Keratinocyte (primary cell): ENCODE measurements around the gene VRK2. TPM values are rescaled to one million over a fixed set of nuclear protein-coding genes. Genes with fewer than 3 reads are reported as not detected.

ENCODE experiments used
- DNase-seq: peaks from one replicate; pipeline ENCODE4 v3.0.0-alpha.2; 2011; ENCODE audit warnings: low read depth, missing footprints, low spot score
- FAIRE-seq: peaks from 2 replicates; lab custom pipeline; 2011; peaks lifted over from hg19 to GRCh38; lab: Jason Lieb, UNC
- H2AFZ ChIP-seq: 2 replicates; pipeline ENCODE4 v1.6.0; 2012; ENCODE audit warnings: low read length, control low read depth, inconsistent platforms; ENCODE audit not compliant: control insufficient read depth
- H3K27ac ChIP-seq: 2 replicates; pipeline ENCODE4 v1.5.1; 2011; ENCODE audit warnings: low read length; ENCODE audit not compliant: control insufficient read depth, insufficient read depth
- H3K27me3 ChIP-seq: 3 replicates; pipeline ENCODE4 v1.6.0; 2011; ENCODE audit warnings: low read length; ENCODE audit not compliant: control insufficient read depth, insufficient read depth; ENCODE audit errors: extremely low read depth
- H3K36me3 ChIP-seq, 2 experiments: 2 replicates in 1 of 2; 3 replicates in 1 of 2; pipeline ENCODE4 v1.5.1; 2011; ENCODE audit warnings: low read length in 2 of 2, mild to moderate bottlenecking in 1 of 2; ENCODE audit not compliant: control insufficient read depth in 2 of 2, insufficient read depth in 2 of 2; ENCODE audit errors: extremely low read depth in 1 of 2
- H3K4me1 ChIP-seq: 3 replicates; pipeline ENCODE4 v1.5.1; 2011; ENCODE audit warnings: low read length; ENCODE audit not compliant: control insufficient read depth, insufficient read depth; ENCODE audit errors: extremely low read depth
- H3K4me2 ChIP-seq: 3 replicates; pipeline ENCODE4 v1.6.0; 2011; ENCODE audit warnings: low read depth, low read length; ENCODE audit not compliant: control insufficient read depth, insufficient read depth; ENCODE audit errors: extremely low read depth
- H3K4me3 ChIP-seq, 3 experiments: fragments of 200-600 bp in 1 of 3; sonication (generic) in 1 of 3; 2 replicates in 2 of 3; 3 replicates in 1 of 3; pipeline ENCODE4 v1.5.1; 2011 to 2016; ENCODE audit warnings: low read length in 3 of 3, mild to moderate bottlenecking in 3 of 3, control low read depth in 2 of 3, inconsistent platforms in 1 of 3, low read depth in 1 of 3, mixed read lengths in 1 of 3, mixed run types in 1 of 3, moderate library complexity in 1 of 3; ENCODE audit not compliant: control insufficient read depth in 2 of 3, insufficient read depth in 2 of 3; ENCODE audit errors: extremely low read depth in 1 of 3
- H3K79me2 ChIP-seq: 2 replicates; pipeline ENCODE4 v1.6.0; 2012; ENCODE audit warnings: low read length; ENCODE audit not compliant: control insufficient read depth, insufficient read depth
- H3K9ac ChIP-seq: 3 replicates; pipeline ENCODE4 v1.6.0; 2011; ENCODE audit warnings: low read length; ENCODE audit not compliant: control insufficient read depth, insufficient read depth; ENCODE audit errors: extremely low read depth
- H3K9me1 ChIP-seq: 3 replicates; pipeline ENCODE4 v1.6.0; 2011; ENCODE audit warnings: low read length; ENCODE audit not compliant: control insufficient read depth, insufficient read depth; ENCODE audit errors: extremely low read depth
- H3K9me3 ChIP-seq: 2 replicates; pipeline ENCODE4 v1.5.1; 2012; ENCODE audit warnings: low read depth, low read length; ENCODE audit not compliant: control insufficient read depth
- H4K20me1 ChIP-seq: 3 replicates; pipeline ENCODE4 v1.6.0; 2011; ENCODE audit warnings: low read length; ENCODE audit not compliant: control insufficient read depth, insufficient read depth; ENCODE audit errors: extremely low read depth
- CTCF ChIP-seq, 3 experiments: IDR thresholded peaks in 1 of 3; conservative IDR thresholded peaks in 1 of 3; optimal IDR thresholded peaks in 1 of 3; 2 replicates in 2 of 3; 3 replicates in 1 of 3; pipeline versions ENCODE3 to v1.5.1; 2011; ENCODE audit warnings: low read length in 3 of 3, mild to moderate bottlenecking in 3 of 3, moderate library complexity in 2 of 3, control low read depth in 1 of 3, inconsistent platforms in 1 of 3; ENCODE audit not compliant: insufficient read depth in 2 of 3; ENCODE audit errors: extremely low read depth in 1 of 3
- EZH2 ChIP-seq: IDR thresholded peaks from one replicate; pipeline ENCODE4 v1.6.1; 2012; ENCODE audit warnings: inconsistent platforms, mild to moderate bottlenecking, low read length, moderate library complexity
- dilution Hi-C: fragments of 300-500 bp; cut with MboI; formaldehyde crosslinking; loops from one replicate; pipeline ENCODE4 v1.7.0; 2020; ENCODE audit warnings: low sequenced_read_pairs; ENCODE audit not compliant: extremely low pct_ligation_motif_present
- polyA plus RNA-seq, 5 experiments: library from polyadenylated mRNA; depleted of rRNA in 3 of 5; stranded (reverse) in 3 of 5; stranded (forward) in 1 of 5; unstranded in 1 of 5; fragments of >200 nt; gene quantifications; 1 replicate in 1 of 5; 2 replicates in 3 of 5; 3 replicates in 1 of 5; pipeline versions ENCODE4 v1.2.1 to v1.2.3, GENCODE V29; 2011 to 2012; ENCODE audit warnings: missing spikeins in 2 of 5, low read depth in 1 of 5, low replicate concordance in 1 of 5

Gene VRK2
- polyA plus RNA-seq, 1 donor (not counting 4 experiments of a cell fraction or from before 2014, with no cell fraction given): 27.6 TPM

- peaks cover 5% of the 10 kb centered on the region for H3K79me2 ChIP-seq
- H2AFZ ChIP-seq: no peak overlapping the region
- dilution Hi-C loops: no loop called here
- H3K27me3 ChIP-seq: no peaks in the 10 kb centered on the region
- H3K36me3 ChIP-seq: no peaks in the 10 kb centered on the region
- H3K27ac ChIP-seq: no peak overlapping the region
- DNase-seq (peak; percentile 66), FAIRE-seq (peak; percentile 76)
- H3K9me3 ChIP-seq: no peaks in the 10 kb centered on the region
- no peaks in the 10 kb centered on the region for H4K20me1 ChIP-seq
- peaks cover 30% of the 10 kb centered on the region for H3K4me1 ChIP-seq
- H3K4me2 ChIP-seq: peak overlapping the region; percentile 59
- H3K9me1 ChIP-seq: no peaks in the 10 kb centered on the region
- H3K4me3 ChIP-seq: peak overlapping the region in 1 of 3 experiments; percentile 29
- TF ChIP-seq EZH2 (no peak), CTCF (optimal IDR thresholded peaks at IDR 0.05 in 1 of 3, IDR thresholded peaks at IDR 0.05 in 1 of 3, conservative IDR thresholded peaks at IDR 0.05 in 1 of 3; ENCODE audit: extremely low read depth in 1 of 3, insufficient read depth in 2 of 3, low read length in 3 of 3) (no peak)
- no peak overlapping the region for H3K9ac ChIP-seq
These were observed 4.1 kb upstream of the VRK2 start for GRCh38 chr2:58042486-58042970.

- no peak overlapping the region for H3K27ac ChIP-seq
- no peak overlapping the region for H3K4me2 ChIP-seq
- DNase-seq (no peak), FAIRE-seq (no peak)
- H2AFZ ChIP-seq: no peak overlapping the region
- no peaks in the 10 kb centered on the region for H4K20me1 ChIP-seq
- H3K79me2 ChIP-seq: peaks cover 20% of the 10 kb centered on the region
- dilution Hi-C loops: no loop called here
- peaks cover 36% of the 10 kb centered on the region for H3K4me1 ChIP-seq
- H3K9ac ChIP-seq: no peak overlapping the region
- H3K36me3 ChIP-seq: no peaks in the 10 kb centered on the region
- TF ChIP-seq CTCF (optimal IDR thresholded peaks at IDR 0.05 in 1 of 3, IDR thresholded peaks at IDR 0.05 in 1 of 3, conservative IDR thresholded peaks at IDR 0.05 in 1 of 3; ENCODE audit: extremely low read depth in 1 of 3, insufficient read depth in 2 of 3, low read length in 3 of 3): no peak
- no peak for TF ChIP-seq EZH2
- H3K9me3 ChIP-seq: no peaks in the 10 kb centered on the region
- no peaks in the 10 kb centered on the region for H3K9me1 ChIP-seq
- H3K27me3 ChIP-seq: no peaks in the 10 kb centered on the region
- no peak overlapping the region for H3K4me3 ChIP-seq
These were observed 2.5 kb upstream of the VRK2 start for GRCh38 chr2:58044145-58044544.
